D341Med (cell line): ENCODE measurements around the gene POMT1.
A peak's percentile ranks its signal among the peaks of the same experiment; 100 is the strongest.

Source experiments
- DNase-seq: peaks from one replicate; pipeline ENCODE4 v3.0.0; 2012; ENCODE audit warnings: low spot score

Gene POMT1

GRCh38 chr9:131476777-131477345 lies 25.9 kb upstream of the POMT1 start:
- no peak for DNase-seq

GRCh38 chr9:131477367-131477766 lies 25.4 kb upstream of the POMT1 start:
- no peak for DNase-seq

GRCh38 chr9:131477816-131478419 lies 24.8 kb upstream of the POMT1 start:
- no peak for DNase-seq

GRCh38 chr9:131478421-131478868 lies 24.3 kb upstream of the POMT1 start:
- DNase-seq = peak; percentile 80

- DNase-seq = no peak
Measured at GRCh38 chr9:131478911-131479310, 23.8 kb upstream of the POMT1 start.

GRCh38 chr9:131480258-131480657 lies 22.5 kb upstream of the POMT1 start:
- no peak for DNase-seq

GRCh38 chr9:131481441-131482342 lies 21.0 kb upstream of the POMT1 start:
- DNase-seq = no peak

- DNase-seq = no peak
Measured at GRCh38 chr9:131482343-131483006, 20.2 kb upstream of the POMT1 start.

GRCh38 chr9:131483319-131484050 lies 19.2 kb upstream of the POMT1 start:
- no peak for DNase-seq

- DNase-seq = no peak
Measured at GRCh38 chr9:131484051-131484445, 18.7 kb upstream of the POMT1 start.

GRCh38 chr9:131484560-131485185 lies 18.0 kb upstream of the POMT1 start:
- DNase-seq = no peak

GRCh38 chr9:131485206-131485605 lies 17.5 kb upstream of the POMT1 start:
- no peak for DNase-seq

GRCh38 chr9:131485728-131486422 lies 16.8 kb upstream of the POMT1 start:
- DNase-seq = no peak

GRCh38 chr9:131487001-131487400 lies 15.7 kb upstream of the POMT1 start:
- no peak for DNase-seq

- peak; percentile 69 for DNase-seq
Measured at GRCh38 chr9:131487621-131488031, 15.1 kb upstream of the POMT1 start.

GRCh38 chr9:131490514-131490913 lies 12.2 kb upstream of the POMT1 start:
- DNase-seq = no peak

- no peak for DNase-seq
Measured at GRCh38 chr9:131491001-131491710, 11.6 kb upstream of the POMT1 start.

GRCh38 chr9:131492070-131492469 lies 10.6 kb upstream of the POMT1 start:
- DNase-seq = no peak

- no peak for DNase-seq
Measured at GRCh38 chr9:131494296-131494870, 8.3 kb upstream of the POMT1 start.

GRCh38 chr9:131495785-131496184 lies 6.9 kb upstream of the POMT1 start:
- no peak for DNase-seq
